ENCODE results near the gene OR51F2.
"Not testable (repeated sequence)": the region's sequence is repeated elsewhere in the genome, so short reads cannot be mapped to it uniquely, and the experiment has no call there.

Gene OR51F2

DNA sequence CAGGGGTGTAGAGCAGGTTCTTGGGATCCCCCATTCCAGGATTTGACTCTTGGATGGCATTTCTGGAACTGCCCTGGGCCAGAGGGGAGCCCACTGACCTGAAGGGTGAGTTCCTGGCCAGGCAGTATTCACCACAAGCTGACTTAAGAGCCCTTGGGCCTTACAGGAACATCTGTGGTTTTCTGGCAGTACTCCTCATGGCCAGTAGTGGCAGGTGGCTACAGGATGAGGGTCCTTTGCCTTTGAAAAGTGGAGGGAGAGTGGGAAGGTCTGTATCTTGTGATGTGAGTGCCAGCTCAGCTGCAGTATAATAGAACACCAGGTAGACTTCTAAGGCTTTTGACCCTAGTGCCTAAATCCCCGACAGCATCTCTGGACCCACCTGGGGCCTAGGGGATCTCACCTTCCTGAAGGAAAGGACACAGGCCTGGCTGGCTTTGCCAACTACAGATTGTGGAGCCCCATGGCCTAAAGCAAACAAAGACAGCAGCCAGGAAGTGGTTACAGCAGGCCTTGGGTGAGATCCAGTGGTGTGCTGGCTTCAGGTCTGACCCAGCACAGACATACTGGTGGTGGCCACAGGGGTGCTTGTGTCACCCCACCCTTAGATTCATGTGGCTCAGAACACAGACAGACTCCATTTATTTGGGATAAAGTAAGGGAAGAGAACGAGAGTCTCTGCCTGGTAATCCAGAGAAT lies 18.9 kb downstream of the OR51F2 start:
- no peaks in the 10 kb centered on the region for H3K27me3 ChIP-seq
- H3K4me3 ChIP-seq (ENCODE audit: low read depth, low read length), result no peak overlapping the region
- DNase-seq, result no peak
- TF ChIP-seq, protein P1, sequence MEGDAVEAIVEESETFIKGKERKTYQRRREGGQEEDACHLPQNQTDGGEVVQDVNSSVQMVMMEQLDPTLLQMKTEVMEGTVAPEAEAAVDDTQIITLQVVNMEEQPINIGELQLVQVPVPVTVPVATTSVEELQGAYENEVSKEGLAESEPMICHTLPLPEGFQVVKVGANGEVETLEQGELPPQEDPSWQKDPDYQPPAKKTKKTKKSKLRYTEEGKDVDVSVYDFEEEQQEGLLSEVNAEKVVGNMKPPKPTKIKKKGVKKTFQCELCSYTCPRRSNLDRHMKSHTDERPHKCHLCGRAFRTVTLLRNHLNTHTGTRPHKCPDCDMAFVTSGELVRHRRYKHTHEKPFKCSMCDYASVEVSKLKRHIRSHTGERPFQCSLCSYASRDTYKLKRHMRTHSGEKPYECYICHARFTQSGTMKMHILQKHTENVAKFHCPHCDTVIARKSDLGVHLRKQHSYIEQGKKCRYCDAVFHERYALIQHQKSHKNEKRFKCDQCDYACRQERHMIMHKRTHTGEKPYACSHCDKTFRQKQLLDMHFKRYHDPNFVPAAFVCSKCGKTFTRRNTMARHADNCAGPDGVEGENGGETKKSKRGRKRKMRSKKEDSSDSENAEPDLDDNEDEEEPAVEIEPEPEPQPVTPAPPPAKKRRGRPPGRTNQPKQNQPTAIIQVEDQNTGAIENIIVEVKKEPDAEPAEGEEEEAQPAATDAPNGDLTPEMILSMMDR (IDR thresholded peaks at IDR 0.05; ENCODE audit: low read depth, low read length), result no peak
- no peaks in the 10 kb centered on the region for H3K9me3 ChIP-seq
- no peaks in the 10 kb centered on the region for H3K36me3 ChIP-seq
- H3K4me1 ChIP-seq, result no peaks in the 10 kb centered on the region

DNA sequence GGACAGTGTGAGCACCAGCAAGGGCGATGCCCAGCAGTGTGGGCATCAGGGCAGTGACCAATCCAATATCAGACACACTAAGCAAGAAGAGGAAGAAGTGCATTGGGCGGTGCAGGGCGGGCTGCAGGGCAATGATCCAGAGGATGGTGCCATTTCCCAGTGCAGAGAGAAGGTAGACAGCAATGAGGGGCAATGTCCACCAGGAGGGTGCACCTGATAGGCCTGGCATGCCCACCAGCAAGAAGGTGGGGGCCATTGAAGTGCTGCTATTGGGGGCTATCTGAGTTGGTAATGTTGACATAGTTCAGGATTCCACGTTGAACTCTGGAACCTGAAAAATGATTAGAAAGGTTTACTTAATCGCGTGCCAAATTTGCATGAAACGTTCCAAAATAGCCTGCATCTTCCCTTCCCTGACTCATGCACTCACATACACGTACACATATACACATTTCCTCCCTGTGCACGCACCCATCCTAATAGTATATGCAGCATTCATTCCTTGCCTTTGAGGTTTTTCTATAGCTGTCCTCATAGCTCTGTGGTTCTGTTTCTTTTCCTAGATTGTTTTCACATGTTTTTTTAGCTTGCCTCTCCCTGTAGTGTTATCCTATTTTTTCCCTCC lies 27.9 kb downstream of the OR51F2 start, which contains the start of gene OR51S1:
TSS of gene OR51S1 (minus strand) at position 301 of the 625 bp plus-strand sequence. CDS start at position 301, 0 bp downstream.
- Histone ChIP-seq H3K4me1 (no peaks in the 10 kb centered on the region), H3K9me3 (no peaks in the 10 kb centered on the region), H3K36me3 (no peaks in the 10 kb centered on the region), H3K4me3 (ENCODE audit: low read depth, low read length) (no peak within 1 kb of the TSS), H3K27me3 (no peaks in the 10 kb centered on the region)
- TF ChIP-seq, protein P1 (IDR thresholded peaks at IDR 0.05; ENCODE audit: low read depth, low read length), result no peak
- DNase-seq, result no peak

DNA sequence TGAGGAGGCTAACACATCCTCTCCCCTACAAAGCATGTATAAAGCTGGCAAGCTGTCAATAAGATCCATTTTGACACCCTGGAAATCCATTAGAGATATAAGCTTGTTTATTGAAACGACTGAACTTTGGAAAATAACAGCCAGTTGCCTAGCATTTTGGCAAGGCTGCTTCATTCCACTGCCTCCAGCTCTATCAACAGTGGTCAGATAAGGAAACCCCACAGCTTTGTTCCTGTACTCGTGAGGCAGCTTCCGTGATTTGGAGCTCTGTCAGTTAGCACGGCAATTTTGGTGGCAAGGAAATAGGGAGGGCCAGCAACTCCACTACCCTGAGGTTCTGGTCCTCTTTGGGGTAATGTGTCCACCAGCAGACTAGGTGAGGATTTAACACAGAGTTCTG lies 29.9 kb downstream of the OR51F2 start:
- TF ChIP-seq, protein P1 (IDR thresholded peaks at IDR 0.05; ENCODE audit: low read depth, low read length), result no peak
- no peak for DNase-seq
- no peak overlapping the region for H3K4me3 ChIP-seq (ENCODE audit: low read depth, low read length)
- H3K36me3 ChIP-seq, result no peaks in the 10 kb centered on the region
- H3K9me3 ChIP-seq, result no peaks in the 10 kb centered on the region
- H3K27me3 ChIP-seq, result no peaks in the 10 kb centered on the region
- no peaks in the 10 kb centered on the region for H3K4me1 ChIP-seq

DNA sequence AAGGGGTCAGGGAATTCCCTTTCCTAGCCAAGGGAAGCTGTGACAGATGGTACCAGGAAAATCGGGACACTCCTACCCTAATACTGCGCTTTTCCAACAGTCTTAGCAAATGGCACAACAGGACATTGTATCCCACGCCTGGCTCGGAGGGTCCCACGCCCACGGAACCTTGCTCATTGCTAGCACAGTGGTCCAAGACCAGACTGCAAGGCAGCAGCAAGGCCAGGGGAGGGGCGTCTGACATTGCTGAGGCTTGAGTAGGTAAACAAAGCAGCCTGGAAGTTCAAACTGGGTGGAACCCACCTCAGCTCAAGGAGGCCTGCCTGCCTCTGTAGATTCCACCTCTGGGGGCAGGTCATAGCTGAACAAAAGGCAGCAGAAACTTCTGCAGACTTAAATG lies 33.2 kb downstream of the OR51F2 start:
- DNase-seq; H3K9me3 ChIP-seq; H3K36me3 ChIP-seq; H3K4me1 ChIP-seq; H3K27me3 ChIP-seq; H3K4me3 ChIP-seq (ENCODE audit: low read depth, low read length): not testable (repeated sequence)

DNA sequence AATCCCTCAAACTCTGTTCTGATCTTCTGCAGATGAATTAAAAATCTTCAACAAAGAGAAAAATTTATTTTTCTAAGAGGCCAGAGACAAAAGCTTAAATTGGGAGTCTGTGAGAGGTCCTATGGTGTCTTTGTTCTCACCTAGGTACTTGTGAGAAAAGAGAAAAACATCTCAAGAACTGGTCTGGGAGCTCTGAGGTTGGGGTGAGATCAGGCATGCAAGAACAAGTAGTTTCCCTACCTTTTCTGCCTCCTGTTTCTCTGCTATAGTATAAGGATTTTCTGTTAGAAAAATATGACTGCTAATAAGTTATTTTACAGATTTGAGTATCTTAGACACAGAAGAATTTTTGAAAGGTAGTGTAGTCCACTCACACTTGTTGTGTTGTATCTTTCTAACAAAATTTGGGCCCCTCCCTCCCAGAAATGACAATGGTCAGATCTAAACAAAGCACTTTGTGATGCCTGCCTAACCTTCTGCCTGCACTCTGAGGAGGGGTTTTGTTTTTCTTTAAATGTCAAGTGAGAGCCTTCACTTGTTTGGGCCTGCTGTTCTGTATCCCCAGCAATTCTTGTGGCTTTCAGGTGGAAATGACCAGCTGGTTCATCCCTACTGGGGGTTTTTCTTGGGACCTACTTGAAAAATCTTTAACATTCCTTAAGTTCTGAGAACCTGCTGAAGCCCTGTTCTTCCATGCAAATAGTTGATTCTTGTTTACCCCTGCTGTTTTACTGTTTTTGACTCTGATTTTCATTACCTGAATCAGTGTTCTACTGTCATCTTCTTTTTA lies 41.5 kb downstream of the OR51F2 start:
- no peaks in the 10 kb centered on the region for H3K4me1 ChIP-seq
- TF ChIP-seq, protein P1 (IDR thresholded peaks at IDR 0.05; ENCODE audit: low read depth, low read length), result no peak
- H3K9me3 ChIP-seq, result no peaks in the 10 kb centered on the region
- H3K36me3 ChIP-seq, result no peaks in the 10 kb centered on the region
- H3K27me3 ChIP-seq, result no peaks in the 10 kb centered on the region
- DNase-seq, result no peak
- H3K4me3 ChIP-seq (ENCODE audit: low read depth, low read length), result no peak overlapping the region

DNA sequence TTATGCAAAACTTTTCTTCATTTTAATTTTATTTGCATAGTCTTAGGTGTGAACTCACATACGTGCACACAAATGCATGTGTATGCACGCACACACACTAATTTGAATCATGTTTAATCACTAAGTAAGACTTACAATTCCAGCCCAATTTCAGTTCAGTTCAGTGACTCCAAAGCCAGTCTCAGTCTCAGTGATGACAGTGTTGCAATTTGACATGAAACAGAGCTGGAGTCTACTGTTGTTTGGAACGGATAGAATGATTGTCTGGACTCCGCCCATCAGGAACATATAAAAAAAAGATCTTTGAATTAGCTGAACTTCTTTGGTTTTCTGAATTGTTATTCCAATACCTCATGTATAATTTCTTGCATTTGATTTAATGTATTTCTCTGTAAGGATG lies 42.8 kb downstream of the OR51F2 start:
- no peaks in the 10 kb centered on the region for H3K9me3 ChIP-seq
- TF ChIP-seq, protein P1 (IDR thresholded peaks at IDR 0.05; ENCODE audit: low read depth, low read length), result no peak

More for the DNA sequence above, 42.8 kb downstream of the OR51F2 start:
- Histone ChIP-seq H3K27me3 (no peaks in the 10 kb centered on the region), H3K36me3 (no peaks in the 10 kb centered on the region), H3K4me3 (ENCODE audit: low read depth, low read length) (no peak overlapping the region), H3K4me1 (no peaks in the 10 kb centered on the region)
- no peak for DNase-seq

Data from BE2C (cell line).